OCI-LY3 (cell line): ENCODE measurements around the gene UBE2U.

Experiments used
- CTCF ChIP-seq: fragments of 200-600, 300-600 bp; sonication (generic); IDR thresholded peaks from 2 replicates; pipeline ENCODE4 v1.5.1; 2014; ENCODE audit warnings: antibody characterized with exemption, low read length, low read depth
- EZH2phosphoT487 ChIP-seq: fragments of 200-600 bp; shearing (Covaris generic); IDR thresholded peaks from 2 replicates; pipeline ENCODE4 v1.6.1; 2018; ENCODE audit warnings: antibody characterized with exemption, mixed run types, low read depth

DNA sequence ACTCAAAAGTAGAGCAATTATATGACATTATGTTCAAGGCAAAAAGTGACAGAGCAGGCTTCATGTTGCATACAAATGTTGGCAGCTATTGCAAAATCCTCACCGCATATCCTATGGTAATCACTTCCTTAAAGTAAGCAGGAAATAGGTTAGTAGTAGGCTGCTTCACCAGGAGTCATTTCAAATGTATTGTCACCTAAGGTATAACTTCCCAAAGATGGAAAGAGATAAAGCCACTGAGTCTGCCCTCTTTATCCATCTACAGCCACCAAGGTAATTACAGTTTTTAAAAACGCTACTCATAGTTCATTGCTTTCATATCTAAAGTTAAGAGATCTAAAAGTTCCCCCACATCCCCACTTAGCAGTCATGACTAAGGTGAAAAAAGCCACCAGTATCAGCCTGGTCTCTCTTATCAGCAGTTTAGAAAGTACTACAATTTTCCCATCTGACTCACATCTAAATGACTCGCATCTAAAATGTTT is 31.6 kb upstream of the UBE2U start:
- no peak for TF ChIP-seq CTCF
- no peak for TF ChIP-seq EZH2phosphoT487
